ENCODE data around the gene DNM2. TPM values are rescaled to one million over a fixed set of nuclear protein-coding genes. Genes with fewer than 3 reads are reported as not detected.
A peak's percentile ranks its signal among the peaks of the same experiment; 100 is the strongest.

Gene DNM2
- total and polyA plus RNA-seq, 9 of the 15 experiments (the other 6 are each of a cell fraction or from before 2014, with no cell fraction given): 2.2 to 161 (median 72.6) TPM

- TF ChIP-seq PRDM10 (IDR thresholded peaks at IDR 0.05; ENCODE audit: partially characterized antibody) (no peak), ZC3H8 (IDR thresholded peaks at IDR 0.05) (no peak), CHD7 (IDR thresholded peaks at IDR 0.05; ENCODE audit: low read depth, low read length) (no peak), ETS1 (conservative IDR thresholded peaks at IDR 0.05; ENCODE audit: control insufficient read depth, low read depth, low read length) (no peak), HNRNPLL (IDR thresholded peaks at IDR 0.05; ENCODE audit: low read depth, low read length, poor library complexity, severe bottlenecking) (no peak), GABPB1 (CRISPR knock-in tag; IDR thresholded peaks at IDR 0.05) (0 out of 2 replicates have a peak, but pooled peaks have one; percentile 72), SREBF2 (CRISPR knock-in tag; IDR thresholded peaks at IDR 0.05) (no peak), TRIM24 (IDR thresholded peaks at IDR 0.05) (no peak), FUS (optimal IDR thresholded peaks at IDR 0.05; ENCODE audit: low read depth, low read length) (no peak), SIX5 (IDR thresholded peaks at IDR 0.05; ENCODE audit: borderline replicate concordance in 1 of 2, insufficient read depth in 1 of 2, low read depth in 1 of 2, low read length in 2 of 2) (no peak), CREBBP (IDR thresholded peaks at IDR 0.05; ENCODE audit: low read depth, low read length) (no peak)
Measured at GRCh38 chr19:10835754-10836478, 118.0 kb downstream of the DNM2 start, which contains the start of gene TMED1 (continued).
